ENCODE measurements around the gene ZNF423.
"Not testable (repeated sequence)": the region's sequence is repeated elsewhere in the genome, so short reads cannot be mapped to it uniquely, and the experiment has no call there.

The ZNF423 gene

GRCh38 chr16:49878540-49878939 is 22.6 kb upstream of the ZNF423 start:
- H3K27me3 Mint-ChIP-seq, result peaks cover 72% of the 10 kb centered on the region
- H3K27ac Mint-ChIP-seq, H3K4me1 Mint-ChIP-seq: not testable (repeated sequence)

GRCh38 chr16:49876716-49877129 is 20.8 kb upstream of the ZNF423 start:
- peaks cover 6% of the 10 kb centered on the region for H3K4me1 Mint-ChIP-seq
- no peak overlapping the region for H3K27ac Mint-ChIP-seq
- H3K4me3 Mint-ChIP-seq, result no peak overlapping the region
- ATAC-seq, result no peak
- H3K36me3 Mint-ChIP-seq, result no peaks in the 10 kb centered on the region
- H3K9me3 Mint-ChIP-seq, result no peaks in the 10 kb centered on the region
- peaks cover 55% of the 10 kb centered on the region for H3K27me3 Mint-ChIP-seq

More at GRCh38 chr16:49878540-49878939, 22.6 kb upstream of the ZNF423 start:
- not testable (repeated sequence) for H3K9me3 Mint-ChIP-seq, H3K36me3 Mint-ChIP-seq, ATAC-seq, H3K4me3 Mint-ChIP-seq

GRCh38 chr16:49875806-49876715 is 20.1 kb upstream of the ZNF423 start:
- no peaks in the 10 kb centered on the region for H3K9me3 Mint-ChIP-seq
- no peak for ATAC-seq
- peaks cover 6% of the 10 kb centered on the region for H3K4me1 Mint-ChIP-seq
- no peak overlapping the region for H3K27ac Mint-ChIP-seq
- H3K36me3 Mint-ChIP-seq, result no peaks in the 10 kb centered on the region
- H3K27me3 Mint-ChIP-seq, result peaks cover 50% of the 10 kb centered on the region
- no peak overlapping the region for H3K4me3 Mint-ChIP-seq

- H3K27ac Mint-ChIP-seq, result no peak overlapping the region
- no peaks in the 10 kb centered on the region for H3K36me3 Mint-ChIP-seq
- H3K4me1 Mint-ChIP-seq, result peaks cover 6% of the 10 kb centered on the region
- ATAC-seq, result no peak
- H3K9me3 Mint-ChIP-seq, result no peaks in the 10 kb centered on the region
- peaks cover 37% of the 10 kb centered on the region for H3K27me3 Mint-ChIP-seq
- H3K4me3 Mint-ChIP-seq, result no peak overlapping the region
Measured at GRCh38 chr16:49874613-49875237, 18.8 kb upstream of the ZNF423 start.

GRCh38 chr16:49871824-49872223 is 15.9 kb upstream of the ZNF423 start:
- not testable (repeated sequence) for ATAC-seq, H3K4me3 Mint-ChIP-seq, H3K9me3 Mint-ChIP-seq, H3K27ac Mint-ChIP-seq, H3K4me1 Mint-ChIP-seq, H3K36me3 Mint-ChIP-seq
- peaks cover 17% of the 10 kb centered on the region for H3K27me3 Mint-ChIP-seq

GRCh38 chr16:49869731-49870130 is 13.8 kb upstream of the ZNF423 start:
- no peak for ATAC-seq
- Mint-ChIP-seq H3K4me3 (no peak overlapping the region), H3K36me3 (no peaks in the 10 kb centered on the region), H3K27me3 (no peaks in the 10 kb centered on the region), H3K27ac (no peak overlapping the region), H3K9me3 (no peaks in the 10 kb centered on the region), H3K4me1 (no peaks in the 10 kb centered on the region)

GRCh38 chr16:49867796-49868668 is 12.1 kb upstream of the ZNF423 start:
- Mint-ChIP-seq H3K4me1 (no peaks in the 10 kb centered on the region), H3K9me3 (no peaks in the 10 kb centered on the region), H3K36me3 (no peaks in the 10 kb centered on the region), H3K27me3 (no peaks in the 10 kb centered on the region), H3K27ac (no peak overlapping the region), H3K4me3 (no peak overlapping the region)
- no peak for ATAC-seq

GRCh38 chr16:49867234-49867633 is 11.3 kb upstream of the ZNF423 start:
- H3K27ac Mint-ChIP-seq, result no peak overlapping the region
- no peak for ATAC-seq
- no peaks in the 10 kb centered on the region for H3K36me3 Mint-ChIP-seq
- no peak overlapping the region for H3K4me3 Mint-ChIP-seq
- no peaks in the 10 kb centered on the region for H3K4me1 Mint-ChIP-seq
- H3K9me3 Mint-ChIP-seq, result no peaks in the 10 kb centered on the region
- H3K27me3 Mint-ChIP-seq, result no peaks in the 10 kb centered on the region

GRCh38 chr16:49866595-49867071 is 10.7 kb upstream of the ZNF423 start:
- no peaks in the 10 kb centered on the region for H3K9me3 Mint-ChIP-seq
- ATAC-seq, result no peak
- H3K27me3 Mint-ChIP-seq, result peaks cover 5% of the 10 kb centered on the region
- no peaks in the 10 kb centered on the region for H3K36me3 Mint-ChIP-seq
- H3K4me1 Mint-ChIP-seq, result no peaks in the 10 kb centered on the region
- H3K27ac Mint-ChIP-seq, result no peak overlapping the region
- no peak overlapping the region for H3K4me3 Mint-ChIP-seq

- Mint-ChIP-seq H3K36me3 (no peaks in the 10 kb centered on the region), H3K4me3 (no peak overlapping the region), H3K27me3 (peaks cover 42% of the 10 kb centered on the region), H3K9me3 (no peaks in the 10 kb centered on the region), H3K4me1 (peaks cover 14% of the 10 kb centered on the region), H3K27ac (no peak overlapping the region)
- ATAC-seq, result no peak
Measured at GRCh38 chr16:49862694-49863093, 6.8 kb upstream of the ZNF423 start.

- peaks cover 56% of the 10 kb centered on the region for H3K27me3 Mint-ChIP-seq
- H3K4me1 Mint-ChIP-seq, result peaks cover 19% of the 10 kb centered on the region
- H3K4me3 Mint-ChIP-seq, result no peak overlapping the region
- H3K36me3 Mint-ChIP-seq, result no peaks in the 10 kb centered on the region
- no peak for ATAC-seq
- no peaks in the 10 kb centered on the region for H3K9me3 Mint-ChIP-seq
- no peak overlapping the region for H3K27ac Mint-ChIP-seq
Measured at GRCh38 chr16:49861299-49861698, 5.4 kb upstream of the ZNF423 start.

GRCh38 chr16:49860593-49860992 is 4.7 kb upstream of the ZNF423 start:
- Mint-ChIP-seq H3K4me3 (no peak overlapping the region), H3K27me3 (peaks cover 63% of the 10 kb centered on the region), H3K4me1 (peaks cover 19% of the 10 kb centered on the region), H3K27ac (no peak overlapping the region), H3K36me3 (no peaks in the 10 kb centered on the region), H3K9me3 (no peaks in the 10 kb centered on the region)
- ATAC-seq, result no peak

GRCh38 chr16:49859125-49859811 is 3.4 kb upstream of the ZNF423 start:
- Mint-ChIP-seq H3K27ac (no peak overlapping the region), H3K4me1 (peaks cover 19% of the 10 kb centered on the region), H3K27me3 (peaks cover 66% of the 10 kb centered on the region), H3K4me3 (peak overlapping the region; percentile 15), H3K36me3 (no peaks in the 10 kb centered on the region), H3K9me3 (no peaks in the 10 kb centered on the region)
- ATAC-seq, result no peak

GRCh38 chr16:49858200-49859124 is 2.5 kb upstream of the ZNF423 start:
- H3K27me3 Mint-ChIP-seq, result peaks cover 74% of the 10 kb centered on the region
- no peaks in the 10 kb centered on the region for H3K36me3 Mint-ChIP-seq
- no peak overlapping the region for H3K27ac Mint-ChIP-seq
- peak overlapping the region; percentile 21 for H3K4me3 Mint-ChIP-seq
- peaks cover 19% of the 10 kb centered on the region for H3K4me1 Mint-ChIP-seq
- no peak for ATAC-seq
- no peaks in the 10 kb centered on the region for H3K9me3 Mint-ChIP-seq
